HepG2 (cell line): ENCODE measurements around the gene TLR9. TPM values are rescaled to one million over a fixed set of nuclear protein-coding genes. Genes with fewer than 3 reads are reported as not detected.

Source experiments
- FOXM1 ChIP-seq: sonication (generic); formaldehyde crosslinking; IDR thresholded peaks from 2 replicates; pipeline ENCODE4 v1.5.0; 2020; ENCODE audit warnings: missing genetic modification reagents
- IRX3 ChIP-seq: sonication (generic); formaldehyde crosslinking; IDR thresholded peaks from 2 replicates; pipeline ENCODE4 v1.8.1; 2023; ENCODE audit warnings: mild to moderate bottlenecking, low read depth, missing genetic modification reagents, borderline replicate concordance
- KDM1A ChIP-seq: IDR thresholded peaks from 2 replicates; pipeline ENCODE4 v1.6.1; 2016; ENCODE audit warnings: missing compliant biosample characterization
- RARG ChIP-seq: sonication (generic); formaldehyde crosslinking; IDR thresholded peaks from 2 replicates; pipeline ENCODE4 v1.4.0; 2020; ENCODE audit warnings: low read depth, mild to moderate bottlenecking, missing genetic modification reagents
- ZBTB3 ChIP-seq: sonication (generic); formaldehyde crosslinking; IDR thresholded peaks from 2 replicates; pipeline ENCODE4 v1.4.0; 2020; ENCODE audit warnings: low read depth, mild to moderate bottlenecking, moderate library complexity, missing genetic modification reagents, borderline replicate concordance
- ZNF570 ChIP-seq: sonication (generic); formaldehyde crosslinking; IDR thresholded peaks from 2 replicates; pipeline ENCODE4 v1.4.0; 2020; ENCODE audit warnings: mild to moderate bottlenecking, missing genetic modification reagents, borderline replicate concordance
- ZNF672 ChIP-seq: sonication (generic); formaldehyde crosslinking; IDR thresholded peaks from 2 replicates; pipeline ENCODE4 v1.8.1; 2022; ENCODE audit warnings: missing genetic modification reagents
- ZNF724P ChIP-seq: sonication (generic); formaldehyde crosslinking; IDR thresholded peaks from 2 replicates; pipeline ENCODE4 v1.8.0; 2022; ENCODE audit warnings: missing genetic modification reagents, borderline replicate concordance
- ZNF83 ChIP-seq: sonication (generic); formaldehyde crosslinking; IDR thresholded peaks from 2 replicates; pipeline ENCODE4 v1.4.0; 2020; ENCODE audit warnings: missing genetic modification reagents, mild to moderate bottlenecking, borderline replicate concordance
- polyA plus RNA-seq, 8 experiments: library from polyadenylated mRNA; depleted of rRNA in 3 of 8; stranded (reverse) in 7 of 8; unstranded in 1 of 8; fragments of >200 nt; fragmentation: Illumina TruSeq in 4 of 8; extraction: Trizol in 4 of 8; gene quantifications; 2 replicates each; pipeline versions ENCODE4 v1.2.1 to v1.2.3, GENCODE V29; 2011 to 2016; ENCODE audit warnings: low read depth in 4 of 8, missing spikeins in 1 of 8, mixed read lengths in 1 of 8; ENCODE audit not compliant: insufficient read depth in 1 of 8
- total RNA-seq, 5 experiments: library from RNA; depleted of rRNA; stranded (reverse); fragments of >200 nt; fragmentation: Illumina TruSeq; extraction: Trizol; gene quantifications; 2 replicates each; pipeline ENCODE4 v1.2.3, GENCODE V29; 2016; ENCODE audit warnings: low read depth in 1 of 5
- TF ChIP-seq, protein P1 (sequence below): sonication (generic); formaldehyde crosslinking; IDR thresholded peaks from 2 replicates; pipeline ENCODE4 v1.8.0; 2022; ENCODE audit warnings: mild to moderate bottlenecking, missing genetic modification reagents, moderate library complexity
- TF ChIP-seq, protein P2 (sequence below): sonication (generic); formaldehyde crosslinking; IDR thresholded peaks from 2 replicates; pipeline ENCODE4 v1.8.1; 2023; ENCODE audit warnings: missing genetic modification reagents, inconsistent platforms, borderline replicate concordance
- TF ChIP-seq, protein P3 (sequence below): sonication (generic); formaldehyde crosslinking; IDR thresholded peaks from 2 replicates; pipeline ENCODE4 v1.5.1; 2020; ENCODE audit warnings: mild to moderate bottlenecking, missing genetic modification reagents, moderate library complexity
- TF ChIP-seq, protein P4 (sequence below): sonication (generic); formaldehyde crosslinking; IDR thresholded peaks from 2 replicates; pipeline ENCODE4 v1.4.0; 2020; ENCODE audit warnings: missing genetic modification reagents, mild to moderate bottlenecking, borderline replicate concordance

Gene TLR9
- total and polyA plus RNA-seq, 2 of the 13 experiments (the other 11 are each of a cell fraction or from before 2014, with no cell fraction given): not detected

DNA sequence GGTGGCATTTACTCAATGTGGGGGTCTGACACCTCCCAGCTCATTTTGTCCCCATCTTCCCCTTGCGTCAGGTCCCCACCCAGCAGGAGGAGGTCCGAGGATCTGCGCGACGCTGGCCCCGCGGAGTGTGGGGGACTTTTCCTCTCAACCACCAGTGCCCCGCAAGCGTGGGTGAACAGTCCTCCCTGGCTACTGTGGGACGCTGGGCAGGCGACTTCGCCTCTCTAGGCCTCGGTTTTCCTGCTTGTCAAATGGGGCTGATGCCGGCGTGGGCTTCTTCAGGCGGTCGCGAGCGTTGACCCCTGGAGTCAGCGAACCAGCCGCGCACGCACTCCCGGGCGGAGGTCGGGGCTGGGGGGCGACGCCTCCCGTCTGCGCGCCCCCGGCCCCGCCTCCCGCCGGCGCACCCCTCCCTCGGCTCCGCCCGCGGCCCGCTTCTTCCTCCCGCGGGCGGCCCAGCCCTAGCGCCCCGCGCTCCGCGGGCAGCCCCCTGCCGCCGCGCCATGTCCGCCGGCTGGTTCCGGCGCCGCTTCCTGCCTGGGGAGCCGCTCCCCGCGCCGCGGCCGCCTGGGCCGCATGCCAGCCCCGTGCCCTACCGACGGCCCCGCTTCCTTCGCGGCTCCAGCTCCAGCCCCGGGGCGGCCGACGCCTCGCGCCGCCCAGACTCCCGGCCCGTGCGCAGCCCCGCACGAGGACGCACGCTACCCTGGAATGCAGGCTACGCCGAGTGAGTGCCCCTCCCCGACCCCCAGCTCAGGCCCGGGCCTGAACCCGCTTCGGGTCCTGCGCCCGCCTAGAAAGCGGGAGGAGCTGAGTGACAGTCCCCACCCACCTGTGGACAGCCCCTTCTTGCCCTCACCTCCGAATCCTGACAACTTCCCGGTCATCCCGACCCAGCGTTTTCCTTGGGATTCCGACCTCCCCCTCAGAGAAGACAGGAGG is 20.1 kb upstream of the TLR9 start, which contains the start of gene PPM1M (continued):
- TF ChIP-seq, protein P1, sequence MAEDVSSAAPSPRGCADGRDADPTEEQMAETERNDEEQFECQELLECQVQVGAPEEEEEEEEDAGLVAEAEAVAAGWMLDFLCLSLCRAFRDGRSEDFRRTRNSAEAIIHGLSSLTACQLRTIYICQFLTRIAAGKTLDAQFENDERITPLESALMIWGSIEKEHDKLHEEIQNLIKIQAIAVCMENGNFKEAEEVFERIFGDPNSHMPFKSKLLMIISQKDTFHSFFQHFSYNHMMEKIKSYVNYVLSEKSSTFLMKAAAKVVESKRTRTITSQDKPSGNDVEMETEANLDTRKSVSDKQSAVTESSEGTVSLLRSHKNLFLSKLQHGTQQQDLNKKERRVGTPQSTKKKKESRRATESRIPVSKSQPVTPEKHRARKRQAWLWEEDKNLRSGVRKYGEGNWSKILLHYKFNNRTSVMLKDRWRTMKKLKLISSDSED (CRISPR knock-in tag): no peak
- TF ChIP-seq ZNF672 (CRISPR knock-in tag) (peak; percentile 99), ZNF83 (CRISPR knock-in tag) (peak; percentile 45; the same call in 1 of the 2 replicates), FOXM1 (0 out of 2 replicates have a peak, but pooled peaks have one; percentile 47), KDM1A (CRISPR knock-in tag) (0 out of 2 replicates have a peak, but pooled peaks have one; percentile 42), ZBTB3 (CRISPR knock-in tag) (no peak), IRX3 (CRISPR knock-in tag) (0 out of 2 replicates have a peak, but pooled peaks have one; percentile 50), ZNF724P (CRISPR knock-in tag) (0 out of 2 replicates have a peak, but pooled peaks have one; percentile 67), RARG (CRISPR knock-in tag) (no peak), ZNF570 (0 out of 2 replicates have a peak, but pooled peaks have one; percentile 74)
- TF ChIP-seq, protein P2, sequence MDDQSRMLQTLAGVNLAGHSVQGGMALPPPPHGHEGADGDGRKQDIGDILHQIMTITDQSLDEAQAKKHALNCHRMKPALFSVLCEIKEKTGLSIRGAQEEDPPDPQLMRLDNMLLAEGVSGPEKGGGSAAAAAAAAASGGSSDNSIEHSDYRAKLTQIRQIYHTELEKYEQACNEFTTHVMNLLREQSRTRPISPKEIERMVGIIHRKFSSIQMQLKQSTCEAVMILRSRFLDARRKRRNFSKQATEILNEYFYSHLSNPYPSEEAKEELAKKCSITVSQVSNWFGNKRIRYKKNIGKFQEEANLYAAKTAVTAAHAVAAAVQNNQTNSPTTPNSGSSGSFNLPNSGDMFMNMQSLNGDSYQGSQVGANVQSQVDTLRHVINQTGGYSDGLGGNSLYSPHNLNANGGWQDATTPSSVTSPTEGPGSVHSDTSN (CRISPR knock-in tag): 0 out of 2 replicates have a peak, but pooled peaks have one; percentile 53
- TF ChIP-seq, protein P3, sequence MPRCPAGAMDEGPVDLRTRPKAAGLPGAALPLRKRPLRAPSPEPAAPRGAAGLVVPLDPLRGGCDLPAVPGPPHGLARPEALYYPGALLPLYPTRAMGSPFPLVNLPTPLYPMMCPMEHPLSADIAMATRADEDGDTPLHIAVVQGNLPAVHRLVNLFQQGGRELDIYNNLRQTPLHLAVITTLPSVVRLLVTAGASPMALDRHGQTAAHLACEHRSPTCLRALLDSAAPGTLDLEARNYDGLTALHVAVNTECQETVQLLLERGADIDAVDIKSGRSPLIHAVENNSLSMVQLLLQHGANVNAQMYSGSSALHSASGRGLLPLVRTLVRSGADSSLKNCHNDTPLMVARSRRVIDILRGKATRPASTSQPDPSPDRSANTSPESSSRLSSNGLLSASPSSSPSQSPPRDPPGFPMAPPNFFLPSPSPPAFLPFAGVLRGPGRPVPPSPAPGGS (CRISPR knock-in tag): peak; percentile 76
- TF ChIP-seq, protein P4, sequence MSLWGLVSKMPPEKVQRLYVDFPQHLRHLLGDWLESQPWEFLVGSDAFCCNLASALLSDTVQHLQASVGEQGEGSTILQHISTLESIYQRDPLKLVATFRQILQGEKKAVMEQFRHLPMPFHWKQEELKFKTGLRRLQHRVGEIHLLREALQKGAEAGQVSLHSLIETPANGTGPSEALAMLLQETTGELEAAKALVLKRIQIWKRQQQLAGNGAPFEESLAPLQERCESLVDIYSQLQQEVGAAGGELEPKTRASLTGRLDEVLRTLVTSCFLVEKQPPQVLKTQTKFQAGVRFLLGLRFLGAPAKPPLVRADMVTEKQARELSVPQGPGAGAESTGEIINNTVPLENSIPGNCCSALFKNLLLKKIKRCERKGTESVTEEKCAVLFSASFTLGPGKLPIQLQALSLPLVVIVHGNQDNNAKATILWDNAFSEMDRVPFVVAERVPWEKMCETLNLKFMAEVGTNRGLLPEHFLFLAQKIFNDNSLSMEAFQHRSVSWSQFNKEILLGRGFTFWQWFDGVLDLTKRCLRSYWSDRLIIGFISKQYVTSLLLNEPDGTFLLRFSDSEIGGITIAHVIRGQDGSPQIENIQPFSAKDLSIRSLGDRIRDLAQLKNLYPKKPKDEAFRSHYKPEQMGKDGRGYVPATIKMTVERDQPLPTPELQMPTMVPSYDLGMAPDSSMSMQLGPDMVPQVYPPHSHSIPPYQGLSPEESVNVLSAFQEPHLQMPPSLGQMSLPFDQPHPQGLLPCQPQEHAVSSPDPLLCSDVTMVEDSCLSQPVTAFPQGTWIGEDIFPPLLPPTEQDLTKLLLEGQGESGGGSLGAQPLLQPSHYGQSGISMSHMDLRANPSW (CRISPR knock-in tag): no peak
